HG02973 (cell line): ENCODE data around the gene RAB6A.
"Not testable (repeated sequence)": the region's sequence is repeated elsewhere in the genome, so short reads cannot be mapped to it uniquely, and the experiment has no call there.

ENCODE experiments used
- ATAC-seq: cut with Tn5 transposase; IDR thresholded peaks from one replicate; pipeline ENCODE4 v1.9.1; 2021; ENCODE audit warnings: moderate library complexity; ENCODE audit not compliant: unreplicated experiment

Gene RAB6A

GRCh38 chr11:73729594-73730206 is 31.2 kb downstream of the RAB6A start:
- ATAC-seq = no peak

- no peak for ATAC-seq
Observed at GRCh38 chr11:73728000-73728399, 32.9 kb downstream of the RAB6A start.

- no peak for ATAC-seq
Observed at GRCh38 chr11:73726825-73727224, 34.0 kb downstream of the RAB6A start.

GRCh38 chr11:73717136-73717535 is 43.7 kb downstream of the RAB6A start:
- ATAC-seq = no peak

- no peak for ATAC-seq
Observed at GRCh38 chr11:73716153-73717056, 44.5 kb downstream of the RAB6A start.

- ATAC-seq = no peak
Observed at GRCh38 chr11:73715541-73715940, 45.3 kb downstream of the RAB6A start.

GRCh38 chr11:73710964-73711363 is 49.9 kb downstream of the RAB6A start:
- no peak for ATAC-seq

- ATAC-seq = no peak
Observed at GRCh38 chr11:73705053-73705452, 55.8 kb downstream of the RAB6A start.

- ATAC-seq = no peak
Observed at GRCh38 chr11:73693899-73694525, 66.9 kb downstream of the RAB6A start.

GRCh38 chr11:73680687-73681086 is 80.2 kb downstream of the RAB6A start:
- ATAC-seq = no peak

- ATAC-seq = not testable (repeated sequence)
Observed at GRCh38 chr11:73676552-73676951, 84.3 kb downstream of the RAB6A start.

- ATAC-seq = no peak
Observed at GRCh38 chr11:73671701-73672100, 89.2 kb downstream of the RAB6A start.

- no peak for ATAC-seq
Observed at GRCh38 chr11:73670808-73671207, 90.1 kb downstream of the RAB6A start.

GRCh38 chr11:73667891-73668290 is 93.0 kb downstream of the RAB6A start:
- no peak for ATAC-seq

GRCh38 chr11:73664877-73665276 is 96.0 kb downstream of the RAB6A start:
- no peak for ATAC-seq

GRCh38 chr11:73663604-73664495 is 97.0 kb downstream of the RAB6A start:
- no peak for ATAC-seq

GRCh38 chr11:73662445-73663157 is 98.3 kb downstream of the RAB6A start:
- no peak for ATAC-seq

GRCh38 chr11:73661035-73661628 is 99.7 kb downstream of the RAB6A start:
- peak; percentile 59 for ATAC-seq

- no peak for ATAC-seq
Observed at GRCh38 chr11:73660497-73661034, 100.3 kb downstream of the RAB6A start.

- no peak for ATAC-seq
Observed at GRCh38 chr11:73659961-73660360, 100.9 kb downstream of the RAB6A start.
